GM23338 (cell line): Measurements from ENCODE around the gene MFRP. TPM values are rescaled to one million over a fixed set of nuclear protein-coding genes. Genes with fewer than 3 reads are reported as not detected.

ENCODE experiments used
- ATAC-seq: fragments of 200-7000 bp; cut with Tn5 transposase; 3 replicates; pipeline ENCODE4 v1.9.1; 2020
- DNase-seq: peaks from one replicate; pipeline ENCODE4 v3.0.0-alpha.2; 2015; ENCODE audit warnings: low spot score
- H2AFZ ChIP-seq: fragments of 200-600 bp; sonication (generic); 2 replicates; pipeline ENCODE4 v1.8.0; 2016; ENCODE audit warnings: antibody characterized with exemption, mild to moderate bottlenecking, moderate library complexity
- H3F3A ChIP-seq: fragments of 200-600 bp; sonication (generic); replicated peaks from 2 replicates; pipeline ENCODE4 v1.8.0; 2017; ENCODE audit warnings: antibody characterized with exemption, mixed run types, low read depth
- H3K27ac ChIP-seq: fragments of 200-600 bp; sonication (generic); 2 replicates; pipeline ENCODE4 v1.6.1; 2016; ENCODE audit warnings: low read depth
- H3K27me3 ChIP-seq: fragments of 200-600 bp; sonication (generic); 2 replicates; pipeline ENCODE4 v1.8.0; 2016; ENCODE audit warnings: mild to moderate bottlenecking, mixed run types, moderate library complexity; ENCODE audit not compliant: insufficient read depth
- H3K36me3 ChIP-seq: fragments of 200-600 bp; sonication (generic); 2 replicates; pipeline ENCODE4 v1.8.0; 2016; ENCODE audit warnings: mild to moderate bottlenecking; ENCODE audit not compliant: insufficient read depth
- H3K4me1 ChIP-seq: fragments of 200-600 bp; sonication (generic); 2 replicates; pipeline ENCODE4 v1.8.0; 2016; ENCODE audit warnings: mild to moderate bottlenecking, moderate library complexity; ENCODE audit not compliant: insufficient read depth
- H3K4me2 ChIP-seq: fragments of 200-600 bp; sonication (generic); 2 replicates; pipeline ENCODE4 v1.7.1; 2017; ENCODE audit warnings: mixed run types
- H3K4me3 ChIP-seq: fragments of 200-600 bp; sonication (generic); 2 replicates; pipeline ENCODE4 v1.6.1; 2016; ENCODE audit warnings: mixed run types
- H3K79me2 ChIP-seq: fragments of 200-600 bp; sonication (generic); replicated peaks from 2 replicates; pipeline ENCODE4 v1.8.0; 2017; ENCODE audit warnings: mild to moderate bottlenecking; ENCODE audit not compliant: insufficient read depth
- H3K9me2 ChIP-seq: fragments of 200-600 bp; sonication (generic); 2 replicates; pipeline ENCODE4 v1.8.0; 2017; ENCODE audit not compliant: insufficient read depth
- H4K20me1 ChIP-seq: fragments of 200-600 bp; sonication (generic); replicated peaks from 2 replicates; pipeline ENCODE4 v1.8.0; 2017; ENCODE audit warnings: mild to moderate bottlenecking; ENCODE audit not compliant: insufficient read depth
- H3K27ac Mint-ChIP-seq: 2 replicates; pipeline ENCODE4 v1.8.0; 2020; ENCODE audit warnings: inconsistent platforms, mild to moderate bottlenecking, moderate library complexity, mixed read lengths
- H3K27me3 Mint-ChIP-seq: 3 replicates; pipeline ENCODE4 v1.8.0; 2022; ENCODE audit warnings: low read depth, mild to moderate bottlenecking, moderate library complexity, mixed read lengths, inconsistent platforms; ENCODE audit not compliant: insufficient read depth, poor library complexity
- H3K36me3 Mint-ChIP-seq: 3 replicates; pipeline ENCODE4 v1.8.0; 2021; ENCODE audit warnings: low read depth, mild to moderate bottlenecking, inconsistent platforms, moderate library complexity, mixed read lengths
- H3K4me1 Mint-ChIP-seq: 3 replicates; pipeline ENCODE4 v1.8.0; 2020; ENCODE audit warnings: mild to moderate bottlenecking, inconsistent platforms, mixed read lengths
- H3K4me3 Mint-ChIP-seq: 3 replicates; pipeline ENCODE4 v1.8.0; 2021; ENCODE audit warnings: moderate library complexity, mild to moderate bottlenecking, inconsistent platforms, mixed read lengths
- H3K9me3 Mint-ChIP-seq: 3 replicates; pipeline ENCODE4 v1.8.0; 2020; ENCODE audit warnings: moderate library complexity, mild to moderate bottlenecking, inconsistent platforms, mixed read lengths
- CREB1 ChIP-seq: fragments of 250-450 bp; sonication (Bioruptor Pico); IDR thresholded peaks from 2 replicates; pipeline ENCODE4 v1.5.0; 2020; ENCODE audit warnings: low read depth, mild to moderate bottlenecking, moderate library complexity
- CTCF ChIP-seq, 2 experiments: fragments of 200-600 bp in 1 of 2; sonication (generic) in 1 of 2; conservative IDR thresholded peaks; 2 replicates each; pipeline versions ENCODE4 v1.5.1 to v1.6.1; 2016 to 2017; ENCODE audit warnings: antibody characterized with exemption in 2 of 2, low read depth in 2 of 2, mild to moderate bottlenecking in 2 of 2, moderate library complexity in 1 of 2
- ETS1 ChIP-seq: IDR thresholded peaks from 2 replicates; pipeline ENCODE4 v1.6.1; 2016; ENCODE audit warnings: antibody characterized with exemption
- EZH2 ChIP-seq: fragments of 200-600 bp; sonication (generic); IDR thresholded peaks from one replicate; pipeline ENCODE4 v1.8.0; 2017; ENCODE audit warnings: antibody characterized with exemption, mild to moderate bottlenecking, low read depth; ENCODE audit not compliant: unreplicated experiment
- EZH2phosphoT487 ChIP-seq: fragments of 200-600 bp; sonication (generic); IDR thresholded peaks from one replicate; pipeline ENCODE4 v1.8.1; 2018; ENCODE audit warnings: antibody characterized with exemption; ENCODE audit not compliant: unreplicated experiment
- POLR2AphosphoS5 ChIP-seq: IDR thresholded peaks from 2 replicates; pipeline ENCODE4 v1.6.1; 2016; ENCODE audit warnings: antibody characterized with exemption, low read depth
- ZNF331 ChIP-seq: fragments of 250-450 bp; sonication (Bioruptor Pico); IDR thresholded peaks from 2 replicates; pipeline ENCODE4 v1.5.0; 2020; ENCODE audit warnings: low read depth, mild to moderate bottlenecking, moderate library complexity
- polyA plus RNA-seq: library from polyadenylated mRNA; unstranded; fragments of >200 nt; fragmentation: Nextera tagmentation; extraction: Ambion mirVana; gene quantifications from 2 replicates; pipeline ENCODE4 v1.2.1, GENCODE V29; 2016
- total RNA-seq: library from RNA; depleted of rRNA; stranded (reverse); fragments of >200 nt; shearing (Covaris generic); gene quantifications from 2 replicates; pipeline ENCODE4 v1.2.3, GENCODE V29; 2014
- TF ChIP-seq, protein P1 (sequence below): IDR thresholded peaks from one replicate; pipeline ENCODE4 v1.6.1; 2018; ENCODE audit warnings: antibody characterized with exemption; ENCODE audit not compliant: unreplicated experiment

The MFRP gene
- total and polyA plus RNA-seq, 2 experiments from 2014 or later = 0.03 TPM; not detected in 1

DNA sequence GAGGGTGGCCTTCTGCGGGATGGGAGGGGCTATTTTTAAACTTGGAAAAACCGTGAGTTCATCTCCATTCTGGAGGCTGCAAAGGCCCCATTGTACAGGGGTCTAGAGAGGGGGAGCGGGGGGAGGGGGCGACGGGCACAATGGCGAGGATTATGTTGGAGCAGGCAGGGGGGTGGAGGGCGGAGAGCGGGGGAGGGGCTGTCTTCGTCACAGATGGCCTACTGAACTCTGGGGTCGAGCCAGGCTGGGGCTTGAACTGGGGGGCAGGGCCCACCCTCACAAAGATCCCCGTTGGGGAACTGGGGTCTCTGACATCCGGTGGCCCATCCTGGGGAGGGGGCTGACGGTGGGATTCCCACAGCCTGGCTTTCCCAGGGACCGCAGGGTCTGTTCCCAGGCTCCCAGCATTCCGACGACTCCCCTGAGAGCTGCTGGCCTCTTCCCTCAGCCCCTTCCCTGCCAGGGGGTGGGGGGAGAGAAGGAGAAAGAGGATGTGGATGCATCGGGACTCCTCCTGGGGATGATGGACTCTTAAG lies 26.2 kb downstream of the MFRP start:
- H3K4me1 ChIP-seq = peaks cover 45% of the 10 kb centered on the region
- H4K20me1 ChIP-seq = no peaks in the 10 kb centered on the region
- H2AFZ ChIP-seq = peak overlapping the region; percentile 43; the same call in 1 of the 2 replicates
- DNase-seq (peak; percentile 68), ATAC-seq (peak; percentile 1; the same call in 2 of the 3 replicates)
- H3F3A ChIP-seq = peaks cover 22% of the 10 kb centered on the region
- peak overlapping the region; percentile 88; the same call in 1 of the 2 replicates for H3K27ac ChIP-seq
- Mint-ChIP-seq H3K27ac (no peak overlapping the region), H3K27me3 (peaks cover 42% of the 10 kb centered on the region), H3K9me3 (no peaks in the 10 kb centered on the region), H3K36me3 (no peaks in the 10 kb centered on the region), H3K4me1 (peaks cover 37% of the 10 kb centered on the region), H3K4me3 (peak overlapping the region; percentile 61)
- peaks cover 33% of the 10 kb centered on the region for H3K27me3 ChIP-seq
- no peaks in the 10 kb centered on the region for H3K36me3 ChIP-seq
- H3K4me2 ChIP-seq = peak overlapping the region; percentile 98
- H3K4me3 ChIP-seq = peak overlapping the region; percentile 80
- no peak for TF ChIP-seq ZNF331
- TF ChIP-seq CREB1 (CRISPR knock-in tag) = no peak
- TF ChIP-seq POLR2AphosphoS5 = no peak
- no peak for TF ChIP-seq EZH2
- no peak for TF ChIP-seq CTCF (conservative IDR thresholded peaks at IDR 0.05; ENCODE audit: low read depth in 2 of 2)
- TF ChIP-seq EZH2phosphoT487 = no peak
- TF ChIP-seq ETS1 = peak; percentile 21; the same call in 1 of the 2 replicates
- TF ChIP-seq, protein P1, sequence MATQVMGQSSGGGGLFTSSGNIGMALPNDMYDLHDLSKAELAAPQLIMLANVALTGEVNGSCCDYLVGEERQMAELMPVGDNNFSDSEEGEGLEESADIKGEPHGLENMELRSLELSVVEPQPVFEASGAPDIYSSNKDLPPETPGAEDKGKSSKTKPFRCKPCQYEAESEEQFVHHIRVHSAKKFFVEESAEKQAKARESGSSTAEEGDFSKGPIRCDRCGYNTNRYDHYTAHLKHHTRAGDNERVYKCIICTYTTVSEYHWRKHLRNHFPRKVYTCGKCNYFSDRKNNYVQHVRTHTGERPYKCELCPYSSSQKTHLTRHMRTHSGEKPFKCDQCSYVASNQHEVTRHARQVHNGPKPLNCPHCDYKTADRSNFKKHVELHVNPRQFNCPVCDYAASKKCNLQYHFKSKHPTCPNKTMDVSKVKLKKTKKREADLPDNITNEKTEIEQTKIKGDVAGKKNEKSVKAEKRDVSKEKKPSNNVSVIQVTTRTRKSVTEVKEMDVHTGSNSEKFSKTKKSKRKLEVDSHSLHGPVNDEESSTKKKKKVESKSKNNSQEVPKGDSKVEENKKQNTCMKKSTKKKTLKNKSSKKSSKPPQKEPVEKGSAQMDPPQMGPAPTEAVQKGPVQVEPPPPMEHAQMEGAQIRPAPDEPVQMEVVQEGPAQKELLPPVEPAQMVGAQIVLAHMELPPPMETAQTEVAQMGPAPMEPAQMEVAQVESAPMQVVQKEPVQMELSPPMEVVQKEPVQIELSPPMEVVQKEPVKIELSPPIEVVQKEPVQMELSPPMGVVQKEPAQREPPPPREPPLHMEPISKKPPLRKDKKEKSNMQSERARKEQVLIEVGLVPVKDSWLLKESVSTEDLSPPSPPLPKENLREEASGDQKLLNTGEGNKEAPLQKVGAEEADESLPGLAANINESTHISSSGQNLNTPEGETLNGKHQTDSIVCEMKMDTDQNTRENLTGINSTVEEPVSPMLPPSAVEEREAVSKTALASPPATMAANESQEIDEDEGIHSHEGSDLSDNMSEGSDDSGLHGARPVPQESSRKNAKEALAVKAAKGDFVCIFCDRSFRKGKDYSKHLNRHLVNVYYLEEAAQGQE = peak; percentile 22
- H3K79me2 ChIP-seq = no peaks in the 10 kb centered on the region
- no peaks in the 10 kb centered on the region for H3K9me2 ChIP-seq
